Type B pancreatic cell (in vitro differentiated cells): ENCODE results near the gene DET1. TPM values are rescaled to one million over a fixed set of nuclear protein-coding genes. Genes with fewer than 3 reads are reported as not detected.

Source experiments
- DNase-seq: peaks from one replicate; pipeline ENCODE4 v3.0.0; 2021; ENCODE audit warnings: mixed read lengths; ENCODE audit not compliant: unreplicated experiment; ENCODE audit errors: extremely low spot score
- H3K27ac Mint-ChIP-seq: 2 replicates; pipeline ENCODE4 v1.8.0; 2021; ENCODE audit warnings: mild to moderate bottlenecking, mixed read lengths
- H3K27me3 Mint-ChIP-seq: 2 replicates; pipeline ENCODE4 v1.8.0; 2021; ENCODE audit warnings: mixed read lengths
- H3K36me3 Mint-ChIP-seq: 2 replicates; pipeline ENCODE4 v1.8.0; 2021; ENCODE audit warnings: mixed read lengths
- H3K4me1 Mint-ChIP-seq: one replicate; pipeline ENCODE4 v1.8.0; 2021; ENCODE audit warnings: mixed read lengths; ENCODE audit not compliant: unreplicated experiment
- H3K4me3 Mint-ChIP-seq: 2 replicates; pipeline ENCODE4 v1.8.0; 2021; ENCODE audit warnings: mild to moderate bottlenecking, mixed read lengths
- H3K9me3 Mint-ChIP-seq: 2 replicates; pipeline ENCODE4 v1.8.0; 2021; ENCODE audit warnings: mixed read lengths
- total RNA-seq: library from RNA; stranded (reverse); gene quantifications from 2 replicates; pipeline ENCODE4 v1.2.1, GENCODE V29; 2021; ENCODE audit warnings: low replicate concordance
- TF ChIP-seq, protein P1 (sequence below): fragments of 200-600 bp; sonication (generic); conservative IDR thresholded peaks from 2 replicates; pipeline ENCODE4 v1.5.0; 2021; ENCODE audit warnings: antibody characterized with exemption, mild to moderate bottlenecking

DET1 gene
- total RNA-seq, 1 donor from 2014 or later: 10.7 TPM

GRCh38 chr15:88467935-88468528, 78.4 kb downstream of the DET1 start:
- peak; percentile 29 for DNase-seq
- H3K27me3 Mint-ChIP-seq: no peaks in the 10 kb centered on the region
- H3K4me3 Mint-ChIP-seq: peak overlapping the region; percentile 94
- H3K4me1 Mint-ChIP-seq: peaks cover 15% of the 10 kb centered on the region
- TF ChIP-seq, protein P1, sequence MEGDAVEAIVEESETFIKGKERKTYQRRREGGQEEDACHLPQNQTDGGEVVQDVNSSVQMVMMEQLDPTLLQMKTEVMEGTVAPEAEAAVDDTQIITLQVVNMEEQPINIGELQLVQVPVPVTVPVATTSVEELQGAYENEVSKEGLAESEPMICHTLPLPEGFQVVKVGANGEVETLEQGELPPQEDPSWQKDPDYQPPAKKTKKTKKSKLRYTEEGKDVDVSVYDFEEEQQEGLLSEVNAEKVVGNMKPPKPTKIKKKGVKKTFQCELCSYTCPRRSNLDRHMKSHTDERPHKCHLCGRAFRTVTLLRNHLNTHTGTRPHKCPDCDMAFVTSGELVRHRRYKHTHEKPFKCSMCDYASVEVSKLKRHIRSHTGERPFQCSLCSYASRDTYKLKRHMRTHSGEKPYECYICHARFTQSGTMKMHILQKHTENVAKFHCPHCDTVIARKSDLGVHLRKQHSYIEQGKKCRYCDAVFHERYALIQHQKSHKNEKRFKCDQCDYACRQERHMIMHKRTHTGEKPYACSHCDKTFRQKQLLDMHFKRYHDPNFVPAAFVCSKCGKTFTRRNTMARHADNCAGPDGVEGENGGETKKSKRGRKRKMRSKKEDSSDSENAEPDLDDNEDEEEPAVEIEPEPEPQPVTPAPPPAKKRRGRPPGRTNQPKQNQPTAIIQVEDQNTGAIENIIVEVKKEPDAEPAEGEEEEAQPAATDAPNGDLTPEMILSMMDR: peak; percentile 18
- no peaks in the 10 kb centered on the region for H3K9me3 Mint-ChIP-seq
- peak overlapping the region; percentile 97 for H3K27ac Mint-ChIP-seq
- H3K36me3 Mint-ChIP-seq: peaks cover 3% of the 10 kb centered on the region

GRCh38 chr15:88467073-88467934, 79.2 kb downstream of the DET1 start, which contains the start of the genes MRPL46 and MRPS11:
Gene MRPL46 (minus strand): TSS chr15:88467388. CDS start chr15:88467377, 11 bp downstream.
Gene MRPS11 (plus strand): TSS chr15:88467708. CDS start chr15:88467718, 10 bp downstream.
- no peaks in the 10 kb centered on the region for H3K27me3 Mint-ChIP-seq
- no peaks in the 10 kb centered on the region for H3K9me3 Mint-ChIP-seq
- H3K27ac Mint-ChIP-seq: peak within 1 kb of the TSS; percentile 97
- H3K4me1 Mint-ChIP-seq: peaks cover 15% of the 10 kb centered on the region
- H3K36me3 Mint-ChIP-seq: peaks cover 3% of the 10 kb centered on the region
- DNase-seq: peak; percentile 90
- peak within 1 kb of the TSS; percentile 94 for H3K4me3 Mint-ChIP-seq
- TF ChIP-seq, protein P1: no peak

DNA sequence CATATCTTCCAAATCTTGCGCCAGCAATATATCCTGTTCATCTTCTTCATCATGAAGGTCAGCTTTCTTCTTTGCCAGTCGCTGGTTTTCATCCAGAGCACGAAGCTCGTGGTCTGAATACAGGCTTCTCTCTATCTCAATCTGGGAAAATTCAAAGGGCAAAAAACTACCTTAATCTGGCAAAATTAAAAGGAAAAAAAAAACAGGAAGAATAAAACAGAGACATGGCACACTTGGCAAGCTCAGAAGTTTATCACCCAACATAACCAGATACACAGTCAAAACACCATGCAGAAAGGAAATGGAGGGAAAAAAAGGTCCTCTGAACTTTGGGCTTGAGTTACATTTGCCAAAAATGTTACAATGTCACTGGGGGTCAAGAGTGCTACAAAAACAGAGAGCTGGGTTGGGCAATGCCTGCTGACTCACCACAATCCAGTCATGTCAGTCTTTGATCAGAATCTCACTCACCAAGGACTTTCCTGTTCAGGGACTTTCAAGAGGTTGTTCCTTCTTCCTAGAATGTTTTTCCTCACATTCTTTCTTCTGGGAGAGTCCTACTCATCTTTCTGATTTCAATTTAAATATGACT, 80.8 kb downstream of the DET1 start:
- Mint-ChIP-seq H3K27ac (peak overlapping the region; percentile 97), H3K4me3 (peak overlapping the region; percentile 94), H3K9me3 (no peaks in the 10 kb centered on the region), H3K4me1 (peaks cover 15% of the 10 kb centered on the region), H3K27me3 (no peaks in the 10 kb centered on the region), H3K36me3 (peaks cover 3% of the 10 kb centered on the region)
- TF ChIP-seq, protein P1: no peak
- no peak for DNase-seq

- H3K27ac Mint-ChIP-seq: no peak overlapping the region
- H3K36me3 Mint-ChIP-seq: peaks cover 3% of the 10 kb centered on the region
- H3K27me3 Mint-ChIP-seq: no peaks in the 10 kb centered on the region
- H3K9me3 Mint-ChIP-seq: no peaks in the 10 kb centered on the region
- no peak for DNase-seq
- peak overlapping the region; percentile 11 for H3K4me3 Mint-ChIP-seq
- TF ChIP-seq, protein P1: no peak
- peaks cover 15% of the 10 kb centered on the region for H3K4me1 Mint-ChIP-seq
Observed at GRCh38 chr15:88463870-88464532, 82.5 kb downstream of the DET1 start.

Other genes starting within 250 kb of the DET1 start
- gene MRPL46, start 79.3 kb downstream of the DET1 start, total RNA-seq: 24.8 and 26.0 TPM in 2 replicates
- 44.0 and 45.2 TPM in 2 replicates for gene MRPS11, start 79.0 kb downstream of the DET1 start, total RNA-seq
- 48.9 and 62.9 TPM in 2 replicates for gene AEN, start 74.7 kb upstream of the DET1 start, total RNA-seq
- 4.9 and 7.9 TPM in 2 replicates for gene ISG20, start 92.3 kb upstream of the DET1 start, total RNA-seq